Activated T-cell treated with anti-CD3 and anti-CD28 coated beads, Interleukin-2, amount 50 U/mL, for 4 hours (primary cell): ENCODE data around the gene MLNR. TPM values are rescaled to one million over a fixed set of nuclear protein-coding genes. Genes with fewer than 3 reads are reported as not detected.

Source experiments
- ATAC-seq, 2 donors: fragments of 200-7000 bp; cut with Tn5 transposase; one replicate each; pipeline ENCODE4 v1.10.0; 2021
- DNase-seq: peaks from one replicate; pipeline ENCODE4 v3.0.0-alpha.2; 2020
- H3K27me3 Mint-ChIP-seq: one replicate; pipeline ENCODE4 v1.8.0; 2021; ENCODE audit warnings: low read depth, mixed read lengths
- H3K36me3 Mint-ChIP-seq: one replicate; pipeline ENCODE4 v1.8.0; 2022; ENCODE audit warnings: mixed read lengths; ENCODE audit not compliant: insufficient read depth
- H3K4me1 Mint-ChIP-seq: one replicate; pipeline ENCODE4 v1.8.0; 2021; ENCODE audit warnings: low read depth, mixed read lengths
- H3K4me3 Mint-ChIP-seq: one replicate; pipeline ENCODE4 v1.8.0; 2021; ENCODE audit warnings: mild to moderate bottlenecking, moderate library complexity, mixed read lengths
- H3K9me3 Mint-ChIP-seq: one replicate; pipeline ENCODE4 v1.8.0; 2021; ENCODE audit warnings: mixed read lengths
- total RNA-seq, 3 donors: library from RNA; stranded (reverse); gene quantifications; one replicate each; pipeline ENCODE4 v1.2.1, GENCODE V29; 2021

Gene MLNR
- total RNA-seq, 3 donors from 2014 or later, result not detected

DNA sequence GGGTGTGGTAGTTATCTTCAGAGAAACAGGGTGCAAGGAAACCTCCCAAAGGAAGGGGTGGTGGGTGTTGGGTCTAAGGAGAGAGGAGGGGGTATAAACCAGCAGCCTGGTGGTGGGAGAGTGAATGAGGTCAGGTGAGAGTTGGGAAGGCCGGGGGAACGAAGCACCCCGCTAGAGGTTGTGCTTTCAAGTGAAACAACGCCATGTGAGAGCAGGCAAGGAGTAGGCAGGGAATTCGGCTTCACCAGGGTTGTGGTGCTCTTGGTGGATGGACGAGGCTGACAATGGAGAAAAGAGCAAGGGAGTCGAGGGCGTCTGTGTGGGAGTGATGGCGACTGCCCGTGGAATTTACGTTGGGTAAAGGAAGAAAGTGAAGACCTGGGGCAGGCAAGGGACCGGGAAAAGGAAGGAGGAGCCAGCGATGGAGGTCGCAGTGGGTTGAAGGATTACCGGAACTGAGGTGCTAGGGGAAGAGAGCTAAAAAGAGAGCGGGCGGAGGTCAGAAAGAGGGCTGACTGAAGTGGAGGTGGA, 2.1 kb upstream of the MLNR start:
- DNase-seq (no peak), ATAC-seq (no peak)
- H3K4me3 Mint-ChIP-seq, result no peak overlapping the region
- H3K4me1 Mint-ChIP-seq, result peaks cover 18% of the 10 kb centered on the region
- no peaks in the 10 kb centered on the region for H3K36me3 Mint-ChIP-seq
- H3K9me3 Mint-ChIP-seq, result no peaks in the 10 kb centered on the region
- H3K27me3 Mint-ChIP-seq, result peaks cover 48% of the 10 kb centered on the region

DNA sequence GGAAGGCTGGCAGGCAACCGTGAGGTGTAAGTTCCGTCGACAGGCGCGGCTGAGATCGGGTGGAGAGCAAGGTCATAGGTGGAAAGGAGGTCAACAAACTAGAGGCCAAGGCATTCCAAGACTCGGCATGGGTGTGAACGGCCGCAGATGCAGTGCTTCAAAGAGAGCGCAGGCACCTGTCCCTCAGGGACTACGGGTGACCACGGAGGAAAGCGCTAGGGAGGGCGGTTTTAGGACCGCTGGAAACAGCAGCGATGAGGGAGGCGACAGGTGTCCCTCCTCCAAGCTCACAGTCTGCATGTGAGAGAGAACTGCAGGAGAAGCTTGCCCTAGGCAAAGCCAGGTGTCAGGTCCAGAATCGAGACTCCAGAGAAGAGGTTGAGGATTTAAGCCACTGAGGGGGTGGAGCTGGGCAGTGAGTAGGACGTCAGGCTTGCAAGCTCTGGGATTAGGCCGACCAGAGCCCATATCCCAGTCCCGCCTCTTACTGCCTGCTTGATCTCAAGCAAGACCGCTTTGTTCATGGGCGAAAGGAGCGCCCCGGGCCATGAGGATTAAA, 1.6 kb upstream of the MLNR start:
- H3K9me3 Mint-ChIP-seq, result no peaks in the 10 kb centered on the region
- peaks cover 48% of the 10 kb centered on the region for H3K27me3 Mint-ChIP-seq
- ATAC-seq (no peak), DNase-seq (no peak)
- H3K4me1 Mint-ChIP-seq, result peaks cover 18% of the 10 kb centered on the region
- no peak overlapping the region for H3K4me3 Mint-ChIP-seq
- no peaks in the 10 kb centered on the region for H3K36me3 Mint-ChIP-seq

DNA sequence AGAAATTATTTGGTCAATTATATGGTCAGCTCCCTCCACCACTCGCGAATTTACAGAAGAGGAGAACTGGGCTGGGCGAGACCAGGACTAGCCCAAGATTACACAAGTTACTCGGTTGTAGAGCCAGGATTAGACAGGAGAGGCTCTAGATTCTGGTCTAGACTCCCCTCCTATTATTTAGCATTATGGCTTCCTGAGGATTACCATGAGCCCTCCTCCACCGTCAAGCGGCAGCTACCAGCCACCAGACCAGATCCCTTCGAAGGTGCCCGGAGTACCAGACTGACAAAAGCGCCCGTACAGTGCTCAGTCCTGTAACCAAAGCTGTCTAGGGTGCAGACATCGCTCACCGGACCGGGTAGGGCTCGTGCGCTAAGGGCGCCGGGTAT, 497 bp upstream of the MLNR start:
- Mint-ChIP-seq H3K9me3 (no peaks in the 10 kb centered on the region), H3K4me1 (peaks cover 14% of the 10 kb centered on the region), H3K4me3 (peak overlapping the region; percentile 55), H3K27me3 (peaks cover 48% of the 10 kb centered on the region), H3K36me3 (no peaks in the 10 kb centered on the region)
- ATAC-seq (no peak), DNase-seq (no peak)

DNA sequence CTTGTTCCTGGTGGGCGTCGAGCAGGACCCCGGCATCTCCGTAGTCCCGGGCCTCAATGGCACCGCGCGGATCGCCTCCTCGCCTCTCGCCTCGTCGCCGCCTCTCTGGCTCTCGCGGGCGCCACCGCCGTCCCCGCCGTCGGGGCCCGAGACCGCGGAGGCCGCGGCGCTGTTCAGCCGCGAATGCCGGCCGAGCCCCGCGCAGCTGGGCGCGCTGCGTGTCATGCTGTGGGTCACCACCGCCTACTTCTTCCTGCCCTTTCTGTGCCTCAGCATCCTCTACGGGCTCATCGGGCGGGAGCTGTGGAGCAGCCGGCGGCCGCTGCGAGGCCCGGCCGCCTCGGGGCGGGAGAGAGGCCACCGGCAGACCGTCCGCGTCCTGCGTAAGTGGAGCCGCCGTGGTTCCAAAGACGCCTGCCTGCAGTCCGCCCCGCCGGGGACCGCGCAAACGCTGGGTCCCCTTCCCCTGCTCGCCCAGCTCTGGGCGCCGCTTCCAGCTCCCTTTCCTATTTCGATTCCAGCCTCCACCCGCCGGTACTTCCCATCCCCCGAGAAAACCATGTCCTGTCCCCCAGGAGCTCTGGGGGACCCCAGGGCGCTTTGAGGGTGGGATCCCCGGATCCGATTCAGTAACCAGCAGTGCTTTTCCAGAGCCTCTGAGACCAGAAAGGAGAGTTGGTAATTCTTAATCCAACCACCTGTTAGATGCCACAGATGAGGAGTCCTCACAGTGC, 885 bp downstream of the MLNR start:
- Mint-ChIP-seq H3K4me1 (peaks cover 4% of the 10 kb centered on the region), H3K9me3 (no peaks in the 10 kb centered on the region), H3K27me3 (peaks cover 50% of the 10 kb centered on the region), H3K4me3 (peak overlapping the region; percentile 57), H3K36me3 (no peaks in the 10 kb centered on the region)
- DNase-seq (no peak), ATAC-seq (peak; percentile 49 to 52)

DNA sequence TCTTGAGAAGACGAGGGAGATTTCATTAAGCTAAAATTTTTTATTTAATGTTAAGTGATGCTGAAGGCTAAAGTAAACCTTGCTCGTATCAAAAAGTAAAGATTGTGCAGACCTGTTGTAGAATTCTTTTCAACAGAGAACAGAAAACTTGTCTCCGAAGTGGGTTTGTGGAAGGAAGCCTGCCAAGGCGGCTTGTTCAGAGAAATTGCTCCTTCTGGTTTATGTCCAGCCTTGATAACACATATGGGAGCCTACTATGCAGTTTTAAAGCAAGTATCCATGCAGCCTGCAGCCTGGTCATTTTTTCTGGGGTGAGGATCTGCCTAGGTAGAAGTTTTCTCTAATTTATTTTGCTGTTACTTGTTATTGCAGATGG, 1.4 kb downstream of the MLNR start:
- ATAC-seq (no peak), DNase-seq (no peak)
- H3K4me3 Mint-ChIP-seq, result no peak overlapping the region
- H3K4me1 Mint-ChIP-seq, result peaks cover 4% of the 10 kb centered on the region
- H3K36me3 Mint-ChIP-seq, result no peaks in the 10 kb centered on the region
- peaks cover 50% of the 10 kb centered on the region for H3K27me3 Mint-ChIP-seq
- H3K9me3 Mint-ChIP-seq, result no peaks in the 10 kb centered on the region

DNA sequence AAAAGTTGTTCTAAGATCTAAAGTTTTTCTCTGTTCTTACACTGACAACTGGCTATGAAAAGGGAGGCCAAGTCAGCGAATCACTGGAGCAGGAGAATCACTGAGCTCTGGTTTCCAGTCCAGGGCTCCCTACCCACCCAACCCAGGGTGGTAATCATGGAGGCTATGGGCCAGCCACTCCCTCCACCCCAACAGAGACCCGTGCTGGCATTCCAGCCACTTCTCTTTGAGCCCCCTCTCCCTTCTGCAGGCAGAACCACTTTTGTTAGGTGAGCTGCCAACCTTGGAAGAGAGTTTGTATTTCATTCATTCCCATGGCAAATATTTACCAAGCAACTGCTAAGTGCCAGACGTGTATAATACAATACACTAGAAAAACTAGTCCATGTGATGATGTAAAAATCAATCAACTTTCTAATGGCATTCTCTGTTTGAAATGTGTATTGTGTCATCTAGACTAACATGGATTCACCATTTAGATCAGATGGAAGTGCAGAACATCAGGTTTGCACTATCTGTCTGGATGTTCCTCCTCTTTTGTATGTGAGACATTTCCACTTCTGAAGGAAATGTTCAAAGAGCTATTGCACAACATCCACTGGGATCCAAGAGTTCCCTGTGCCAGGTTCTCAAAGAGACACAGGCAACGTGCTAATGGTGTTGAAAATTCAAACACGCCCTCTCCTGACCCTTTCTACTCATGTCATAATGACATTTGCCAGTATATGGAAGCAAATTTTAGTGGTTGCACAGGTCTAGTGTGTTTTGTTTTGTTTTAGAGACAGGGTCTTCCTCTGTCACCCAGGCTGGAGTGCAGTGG, 5.3 kb downstream of the MLNR start:
- Mint-ChIP-seq H3K9me3 (no peaks in the 10 kb centered on the region), H3K4me1 (peaks cover 2% of the 10 kb centered on the region), H3K4me3 (no peak overlapping the region), H3K27me3 (peaks cover 20% of the 10 kb centered on the region), H3K36me3 (no peaks in the 10 kb centered on the region)
- ATAC-seq (no peak), DNase-seq (no peak)

DNA sequence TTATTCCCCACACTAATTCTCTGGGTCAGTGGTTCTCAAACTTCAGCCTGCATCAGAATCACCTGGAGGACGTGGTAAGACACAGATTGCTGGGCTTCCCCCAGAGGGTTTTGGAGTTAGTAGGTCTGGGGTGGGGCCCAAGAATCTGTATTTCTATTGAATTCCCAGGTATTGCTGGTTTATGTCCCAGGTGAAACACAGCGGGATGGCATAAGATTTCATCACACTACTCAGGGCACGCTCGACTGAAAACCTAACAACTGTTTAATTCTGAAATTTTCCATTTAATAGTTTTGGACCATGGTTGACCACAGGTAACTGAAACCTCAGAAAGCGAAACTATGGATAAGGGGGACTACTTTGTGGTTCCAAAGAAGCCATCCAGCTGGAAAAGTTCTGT, 6.5 kb downstream of the MLNR start:
- H3K36me3 Mint-ChIP-seq, result no peaks in the 10 kb centered on the region
- no peak overlapping the region for H3K4me3 Mint-ChIP-seq
- no peak for ATAC-seq
- H3K27me3 Mint-ChIP-seq, result peaks cover 15% of the 10 kb centered on the region
- no peaks in the 10 kb centered on the region for H3K9me3 Mint-ChIP-seq
- no peak for DNase-seq
- no peaks in the 10 kb centered on the region for H3K4me1 Mint-ChIP-seq

DNA sequence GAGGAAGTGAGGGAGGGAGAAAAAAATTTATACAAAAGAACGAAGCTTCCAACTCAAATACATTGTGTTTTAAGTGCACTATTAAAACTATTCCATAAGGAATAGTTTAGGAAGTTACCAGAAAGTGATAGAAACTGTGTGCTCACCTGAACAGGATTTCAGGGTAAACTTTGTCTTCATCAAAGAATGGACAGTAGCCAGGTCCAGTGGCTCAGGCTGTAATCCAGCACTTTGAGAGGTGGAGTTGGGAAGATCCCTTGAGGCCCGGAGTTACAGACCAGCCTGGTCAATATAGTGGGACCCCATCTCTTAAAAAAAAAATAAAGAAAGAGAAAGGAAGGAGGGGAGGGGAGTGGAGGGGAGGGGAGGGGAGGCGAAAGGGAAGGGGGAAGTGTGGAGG, 14.6 kb downstream of the MLNR start:
- H3K4me1 Mint-ChIP-seq, result no peaks in the 10 kb centered on the region
- ATAC-seq, result no peak
- DNase-seq, result no peak
- H3K4me3 Mint-ChIP-seq, result no peak overlapping the region
- H3K36me3 Mint-ChIP-seq, result no peaks in the 10 kb centered on the region
- no peaks in the 10 kb centered on the region for H3K9me3 Mint-ChIP-seq
- H3K27me3 Mint-ChIP-seq, result peaks cover 7% of the 10 kb centered on the region

DNA sequence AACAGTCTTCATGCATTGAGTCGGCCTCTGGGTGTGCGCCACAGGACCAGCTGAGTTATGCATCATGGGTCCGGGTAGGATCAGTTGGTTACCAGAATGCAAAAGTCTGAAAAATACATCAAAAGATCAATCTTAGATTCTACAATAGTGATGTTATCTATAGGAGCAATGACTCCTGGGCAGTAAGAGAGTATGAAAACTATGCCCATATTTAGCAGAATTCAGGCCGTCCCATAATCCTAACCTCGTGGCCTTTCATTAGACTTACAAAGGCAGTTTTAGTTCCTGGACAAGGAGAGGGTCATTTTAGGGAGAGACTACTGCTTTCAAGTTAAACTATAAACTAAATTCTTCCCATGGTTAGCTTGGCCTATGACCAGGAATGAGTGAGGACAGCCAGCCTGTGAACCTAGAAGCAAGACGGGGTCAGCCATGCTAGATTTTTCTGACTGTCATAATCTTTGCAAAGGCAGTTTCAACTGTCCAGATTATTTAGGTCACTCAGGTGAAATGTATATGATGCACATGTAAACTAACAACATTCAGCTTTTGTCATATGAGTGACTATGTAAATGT, 15.8 kb downstream of the MLNR start:
- H3K4me3 Mint-ChIP-seq, result no peak overlapping the region
- no peaks in the 10 kb centered on the region for H3K4me1 Mint-ChIP-seq
- ATAC-seq (no peak), DNase-seq (no peak)
- no peaks in the 10 kb centered on the region for H3K36me3 Mint-ChIP-seq
- peaks cover 7% of the 10 kb centered on the region for H3K27me3 Mint-ChIP-seq
- no peaks in the 10 kb centered on the region for H3K9me3 Mint-ChIP-seq

DNA sequence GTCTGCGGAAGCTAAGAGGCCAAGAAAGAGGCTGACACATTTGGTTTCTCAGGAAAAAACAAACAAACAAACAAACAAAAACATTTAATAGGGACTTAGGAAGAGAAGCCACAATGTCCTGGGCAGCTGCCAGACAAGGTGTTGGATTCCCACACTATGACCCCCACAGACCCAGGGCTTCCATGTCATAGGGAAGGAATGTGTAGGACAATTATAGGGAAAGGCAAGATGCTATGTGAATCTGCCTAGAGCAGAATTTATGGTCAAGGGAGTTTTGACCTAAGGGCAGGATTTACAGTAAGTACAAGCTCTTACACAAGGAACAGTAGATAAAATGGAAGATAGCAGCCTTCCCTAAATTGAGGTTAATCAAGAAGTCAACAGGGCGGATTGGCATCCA, 18.5 kb downstream of the MLNR start:
- no peak for ATAC-seq
- H3K4me3 Mint-ChIP-seq, result no peak overlapping the region
- no peaks in the 10 kb centered on the region for H3K36me3 Mint-ChIP-seq
- DNase-seq, result no peak
- no peaks in the 10 kb centered on the region for H3K4me1 Mint-ChIP-seq
- no peaks in the 10 kb centered on the region for H3K9me3 Mint-ChIP-seq
- H3K27me3 Mint-ChIP-seq, result peaks cover 7% of the 10 kb centered on the region

DNA sequence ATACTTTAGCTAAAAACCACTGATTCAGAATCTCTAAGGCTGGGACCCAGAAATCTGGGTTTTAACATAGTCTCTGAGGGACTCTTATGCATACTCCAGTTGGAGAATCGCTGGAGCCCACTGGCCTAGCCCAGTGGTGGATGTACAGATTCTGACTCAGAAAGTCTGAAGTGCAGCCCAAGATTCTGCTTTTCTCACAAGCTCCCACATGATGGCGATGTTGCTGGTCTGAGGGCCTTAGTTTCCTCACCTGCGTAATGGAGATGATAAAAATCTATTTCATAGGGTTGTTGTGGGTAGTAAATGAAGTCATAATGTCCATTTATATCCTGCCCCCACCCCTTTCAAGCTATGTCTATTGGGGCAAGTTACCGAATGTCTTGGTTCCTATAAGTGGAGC, 19.9 kb downstream of the MLNR start:
- H3K27me3 Mint-ChIP-seq, result peaks cover 3% of the 10 kb centered on the region
- DNase-seq, result no peak
- H3K4me1 Mint-ChIP-seq, result no peaks in the 10 kb centered on the region
- ATAC-seq, result peak; percentile 67 to 78
- H3K9me3 Mint-ChIP-seq, result no peaks in the 10 kb centered on the region
- H3K4me3 Mint-ChIP-seq, result no peak overlapping the region
- H3K36me3 Mint-ChIP-seq, result no peaks in the 10 kb centered on the region

DNA sequence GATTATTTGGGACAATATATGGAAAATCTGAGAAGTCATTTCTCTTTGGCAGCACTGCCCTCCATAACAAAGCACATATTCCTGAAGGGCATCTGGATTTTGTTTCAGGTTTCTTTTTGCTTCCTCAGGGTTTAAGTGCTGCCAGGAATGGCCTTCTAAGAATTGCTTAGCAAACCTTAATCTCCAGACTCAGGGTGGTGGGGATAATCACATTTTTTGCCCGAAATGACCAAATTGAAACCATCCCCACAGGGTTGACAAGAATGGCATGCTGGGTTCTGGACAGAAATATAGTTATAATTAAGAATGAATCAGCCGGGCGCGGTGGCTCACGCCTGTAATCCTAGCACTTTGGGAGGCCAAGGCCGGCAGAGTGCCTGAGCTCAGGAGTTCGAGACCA, 21.2 kb downstream of the MLNR start:
- no peak for ATAC-seq
- Mint-ChIP-seq H3K4me1 (no peaks in the 10 kb centered on the region), H3K9me3 (no peaks in the 10 kb centered on the region), H3K4me3 (no peak overlapping the region), H3K36me3 (no peaks in the 10 kb centered on the region), H3K27me3 (peaks cover 3% of the 10 kb centered on the region)
- no peak for DNase-seq

DNA sequence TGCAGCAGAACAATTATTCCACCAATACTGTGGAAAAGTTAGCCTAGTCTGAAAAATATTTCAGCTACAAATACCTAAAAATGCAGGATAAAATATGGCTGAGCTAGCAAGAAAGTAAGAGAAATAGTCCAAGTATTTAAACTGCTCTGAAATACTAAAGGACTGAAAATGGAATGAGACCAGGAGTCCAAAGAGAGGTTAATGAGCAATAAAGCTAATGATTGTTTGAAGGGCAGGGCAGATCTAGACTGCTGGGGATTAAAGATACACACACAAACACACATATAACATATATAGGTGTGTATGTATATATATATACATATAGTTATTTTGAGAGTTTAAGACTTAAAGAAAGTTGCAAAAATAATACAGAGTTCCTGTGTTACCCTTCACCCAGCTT, 25.0 kb downstream of the MLNR start:
- Mint-ChIP-seq H3K9me3 (no peaks in the 10 kb centered on the region), H3K4me3 (no peak overlapping the region), H3K27me3 (no peaks in the 10 kb centered on the region), H3K36me3 (no peaks in the 10 kb centered on the region), H3K4me1 (peaks cover 25% of the 10 kb centered on the region)
- no peak for ATAC-seq
- DNase-seq, result no peak

DNA sequence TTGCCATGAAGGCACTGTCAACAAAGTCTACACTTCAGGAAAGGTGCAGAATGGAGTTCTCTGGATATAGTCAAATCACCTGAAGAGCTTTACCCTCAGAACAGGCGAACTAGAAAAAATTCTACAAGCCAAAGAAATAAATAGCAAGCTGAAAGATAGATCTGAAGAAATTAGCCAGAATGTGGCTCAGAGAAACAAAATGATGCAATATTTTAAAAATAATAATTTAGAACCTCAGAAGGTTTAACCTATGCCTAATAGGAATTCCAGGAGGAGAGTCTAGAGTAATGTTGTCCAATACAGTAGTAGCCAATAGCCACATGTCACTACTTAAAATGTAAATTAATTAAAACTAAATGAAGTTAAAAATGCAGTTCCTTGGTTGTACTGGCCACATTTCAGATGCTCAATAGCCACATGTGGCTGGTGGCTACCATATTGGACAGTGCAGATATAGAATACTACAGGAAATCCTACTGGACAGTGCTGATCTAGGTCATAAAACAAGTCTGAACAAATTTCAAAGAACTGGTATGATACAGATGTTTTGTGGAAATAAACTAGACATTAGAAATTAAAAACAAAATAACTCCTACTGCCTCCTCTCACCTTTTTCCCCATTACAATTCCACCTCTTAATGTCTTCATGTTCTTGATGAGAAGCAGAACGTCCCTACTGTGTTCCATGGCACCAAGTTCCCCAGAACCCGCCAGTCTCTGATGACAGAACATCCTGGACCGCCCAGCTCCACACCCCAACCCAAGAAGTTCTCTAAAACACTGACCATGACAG, 26.9 kb downstream of the MLNR start:
- H3K4me1 Mint-ChIP-seq, result peaks cover 38% of the 10 kb centered on the region
- ATAC-seq, result peak; percentile 18 to 23
- no peak for DNase-seq

More for the DNA sequence above, 26.9 kb downstream of the MLNR start:
- peaks cover 6% of the 10 kb centered on the region for H3K36me3 Mint-ChIP-seq
- H3K9me3 Mint-ChIP-seq, result no peaks in the 10 kb centered on the region
- no peaks in the 10 kb centered on the region for H3K27me3 Mint-ChIP-seq
- H3K4me3 Mint-ChIP-seq, result peak overlapping the region; percentile 98
